Middle frontal gyrus (tissue), 1 donor: Measurements from ENCODE around the gene USP13.
A peak's percentile ranks its signal among the peaks of the same experiment; 100 is the strongest.
"Not testable (repeated sequence)": the region's sequence is repeated elsewhere in the genome, so short reads cannot be mapped to it uniquely, and the experiment has no call there.

Experiments
- DNase-seq: peaks from one replicate; pipeline ENCODE4 v3.0.0-alpha.2; 2015; ENCODE audit warnings: low spot score; ENCODE audit errors: extremely low spot score

USP13 gene, protein sequence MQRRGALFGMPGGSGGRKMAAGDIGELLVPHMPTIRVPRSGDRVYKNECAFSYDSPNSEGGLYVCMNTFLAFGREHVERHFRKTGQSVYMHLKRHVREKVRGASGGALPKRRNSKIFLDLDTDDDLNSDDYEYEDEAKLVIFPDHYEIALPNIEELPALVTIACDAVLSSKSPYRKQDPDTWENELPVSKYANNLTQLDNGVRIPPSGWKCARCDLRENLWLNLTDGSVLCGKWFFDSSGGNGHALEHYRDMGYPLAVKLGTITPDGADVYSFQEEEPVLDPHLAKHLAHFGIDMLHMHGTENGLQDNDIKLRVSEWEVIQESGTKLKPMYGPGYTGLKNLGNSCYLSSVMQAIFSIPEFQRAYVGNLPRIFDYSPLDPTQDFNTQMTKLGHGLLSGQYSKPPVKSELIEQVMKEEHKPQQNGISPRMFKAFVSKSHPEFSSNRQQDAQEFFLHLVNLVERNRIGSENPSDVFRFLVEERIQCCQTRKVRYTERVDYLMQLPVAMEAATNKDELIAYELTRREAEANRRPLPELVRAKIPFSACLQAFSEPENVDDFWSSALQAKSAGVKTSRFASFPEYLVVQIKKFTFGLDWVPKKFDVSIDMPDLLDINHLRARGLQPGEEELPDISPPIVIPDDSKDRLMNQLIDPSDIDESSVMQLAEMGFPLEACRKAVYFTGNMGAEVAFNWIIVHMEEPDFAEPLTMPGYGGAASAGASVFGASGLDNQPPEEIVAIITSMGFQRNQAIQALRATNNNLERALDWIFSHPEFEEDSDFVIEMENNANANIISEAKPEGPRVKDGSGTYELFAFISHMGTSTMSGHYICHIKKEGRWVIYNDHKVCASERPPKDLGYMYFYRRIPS

GRCh38 chr3:179652447-179653095, at the start of gene USP13:
Gene USP13 (plus strand): TSS chr3:179653040. CDS start chr3:179653226, 186 bp downstream.
- DNase-seq, result peak; percentile 56

DNA sequence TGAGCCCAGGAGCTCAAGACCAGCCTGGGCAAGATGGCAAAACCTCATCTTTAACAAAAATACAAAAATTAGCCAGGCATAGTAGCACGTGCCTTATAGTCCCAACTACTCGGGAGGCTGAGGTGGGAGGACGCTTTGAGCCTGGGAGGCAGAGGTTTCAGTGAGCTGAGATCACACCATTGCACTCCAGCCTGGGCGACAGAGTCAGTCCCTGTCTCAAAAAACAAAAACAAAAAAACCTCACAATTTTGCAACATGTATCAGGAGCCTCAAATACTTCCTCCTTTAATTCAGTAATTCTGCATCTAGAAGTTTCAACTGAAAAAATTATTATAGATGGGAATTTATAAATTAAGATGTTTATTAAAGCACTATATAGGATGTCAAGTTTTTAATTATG, 49.5 kb upstream of the USP13 start:
- DNase-seq, result no peak

DNA sequence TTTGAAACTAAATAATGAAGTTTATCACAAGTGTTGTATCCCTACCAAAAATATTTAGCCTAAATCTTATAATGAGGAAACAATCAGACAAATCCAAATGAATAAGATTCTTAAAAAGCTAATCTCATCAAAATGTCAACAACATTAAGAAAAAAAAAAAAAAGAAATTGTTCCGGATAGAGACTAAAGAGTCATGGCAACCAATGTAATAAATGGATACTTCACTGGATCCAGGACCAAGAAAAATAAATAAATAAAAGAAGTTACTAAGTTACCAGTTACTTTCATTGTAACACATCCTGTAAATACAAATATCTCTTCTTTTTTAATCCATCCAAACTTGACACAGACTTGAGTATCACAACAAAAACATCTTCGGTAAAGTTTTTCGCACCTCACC, 49.0 kb upstream of the USP13 start:
- DNase-seq, result no peak

GRCh38 chr3:179604321-179605078, 48.3 kb upstream of the USP13 start, which contains the start of the genes MRPL47 and NDUFB5:
Gene MRPL47 (minus strand): TSS chr3:179604638. CDS start chr3:179604624, 14 bp downstream.
Gene NDUFB5 (plus strand): TSS chr3:179604794. CDS start chr3:179604816, 22 bp downstream.
- peak; percentile 97 for DNase-seq

GRCh38 chr3:179606534-179607085, 46.2 kb upstream of the USP13 start:
- DNase-seq, result no peak

DNA sequence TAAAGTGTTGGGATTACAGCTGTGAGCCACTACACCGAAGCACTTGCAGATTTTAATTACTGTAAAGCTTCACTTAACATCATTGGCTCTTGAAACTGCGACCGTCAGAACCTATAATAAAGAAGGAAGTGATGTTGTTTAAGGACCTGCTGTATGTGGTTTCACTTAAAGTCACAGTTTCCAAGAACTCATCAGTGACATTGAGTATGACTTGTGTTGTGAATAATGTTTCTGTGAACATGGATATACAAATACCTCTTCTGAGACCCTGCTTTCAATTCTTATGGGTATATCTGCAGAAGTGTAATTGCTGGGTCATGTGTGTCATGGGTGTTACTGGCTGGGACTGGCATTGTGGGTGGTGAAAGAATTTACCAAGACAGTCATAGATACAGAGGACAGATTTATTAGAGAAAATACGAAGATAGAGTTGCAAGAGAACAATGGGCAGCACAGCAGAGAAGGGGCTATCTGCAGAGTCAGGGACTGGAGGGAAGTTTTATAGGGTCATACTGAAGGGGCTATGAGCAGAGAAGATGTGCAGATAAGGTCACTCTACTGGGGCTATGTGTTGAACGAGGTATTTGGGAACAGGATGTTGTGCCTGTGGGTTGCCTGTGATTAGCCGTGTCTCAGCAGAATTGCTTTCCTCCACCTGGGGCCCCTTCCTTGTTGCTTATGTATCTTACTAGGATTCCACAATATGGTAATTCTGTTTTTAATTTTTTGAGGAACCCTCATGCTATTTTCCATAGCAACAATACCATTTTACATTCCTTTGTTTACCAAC, 43.7 kb upstream of the USP13 start:
- no peak for DNase-seq

DNA sequence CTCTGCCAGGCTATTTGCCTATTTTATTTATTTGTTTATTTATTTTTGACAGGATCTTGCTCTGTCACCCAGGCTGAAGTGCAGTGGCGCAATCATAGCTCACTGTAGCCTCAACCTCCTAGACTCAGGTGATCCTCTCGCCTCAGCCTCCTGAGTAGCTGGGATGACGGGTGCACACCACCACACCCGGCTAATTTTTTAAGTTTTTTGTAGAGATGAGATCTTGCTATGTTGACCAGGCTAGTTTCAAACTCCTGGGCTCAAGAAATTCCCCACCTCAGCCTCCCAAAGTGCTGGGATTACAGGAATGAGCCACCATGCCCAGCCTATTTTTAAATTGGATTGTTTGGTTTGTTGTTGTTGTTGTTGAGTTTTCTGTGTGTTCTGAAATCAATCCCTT, 42.8 kb upstream of the USP13 start:
- DNase-seq, result no peak

DNA sequence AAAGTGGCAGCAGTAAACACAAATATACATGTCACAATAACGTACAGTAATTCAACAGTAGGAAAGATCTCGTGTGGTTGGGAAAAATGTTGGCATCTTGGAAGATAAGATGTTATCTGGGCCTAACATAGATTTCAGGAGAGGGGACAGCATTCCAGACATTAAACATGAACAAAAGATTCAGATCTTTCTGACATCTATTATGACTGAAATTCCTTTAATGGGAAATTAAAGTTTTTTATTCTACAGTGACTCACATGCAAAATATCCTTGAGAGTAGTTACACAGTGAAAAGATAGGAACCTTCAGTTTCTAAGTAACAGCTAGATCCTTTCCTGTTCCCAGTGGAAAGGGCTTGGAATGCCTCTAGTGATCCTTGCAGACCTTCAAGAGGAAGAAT, 39.0 kb upstream of the USP13 start:
- no peak for DNase-seq

- DNase-seq, result no peak
Measured at GRCh38 chr3:179615458-179616173, 37.2 kb upstream of the USP13 start.

GRCh38 chr3:179622023-179622422, 30.8 kb upstream of the USP13 start:
- DNase-seq, result no peak

- no peak for DNase-seq
Measured at GRCh38 chr3:179624451-179624850, 28.4 kb upstream of the USP13 start.

- no peak for DNase-seq
Measured at GRCh38 chr3:179630753-179631451, 21.9 kb upstream of the USP13 start.

GRCh38 chr3:179640469-179640868, 12.4 kb upstream of the USP13 start:
- no peak for DNase-seq

DNA sequence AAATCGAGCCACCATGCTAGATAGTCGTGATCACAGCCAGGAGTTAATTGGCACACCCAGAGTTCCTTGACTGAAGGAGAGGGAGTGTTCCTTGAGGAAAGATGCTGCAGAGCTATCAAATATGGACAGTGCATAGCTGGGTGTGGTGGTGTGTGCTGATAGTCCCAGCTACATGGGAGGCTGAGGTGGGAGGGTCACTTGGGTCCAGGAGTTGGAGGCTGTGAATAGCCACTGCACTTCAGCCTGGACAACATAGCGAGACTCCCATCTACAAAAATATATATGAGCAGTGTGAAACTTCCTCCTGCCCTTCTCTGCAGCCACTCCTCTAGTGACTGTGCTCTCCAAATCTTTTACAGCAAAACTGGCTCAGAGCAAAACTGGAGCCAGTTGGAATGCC, 10.0 kb upstream of the USP13 start:
- DNase-seq, result no peak

- DNase-seq, result not testable (repeated sequence)
Measured at GRCh38 chr3:179643837-179644236, 9.0 kb upstream of the USP13 start.

DNA sequence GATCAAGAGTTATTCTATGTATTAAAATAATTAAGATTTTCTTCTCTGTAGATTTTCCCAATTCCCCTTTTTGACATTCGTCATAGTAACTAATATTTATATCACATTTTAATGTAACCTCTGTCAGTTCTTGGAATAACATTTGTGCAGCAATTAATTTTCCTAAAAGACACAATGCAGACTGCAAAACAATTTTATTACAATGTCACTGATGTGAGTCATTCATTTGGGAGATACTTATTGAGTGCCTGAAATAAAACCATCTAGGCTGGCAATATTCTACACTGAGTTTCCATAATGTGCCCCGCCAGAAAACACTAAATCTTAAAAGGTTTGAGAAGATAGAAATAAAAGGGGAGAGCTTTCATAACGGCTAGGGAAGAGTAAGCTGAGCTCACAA, 6.7 kb upstream of the USP13 start:
- no peak for DNase-seq

DNA sequence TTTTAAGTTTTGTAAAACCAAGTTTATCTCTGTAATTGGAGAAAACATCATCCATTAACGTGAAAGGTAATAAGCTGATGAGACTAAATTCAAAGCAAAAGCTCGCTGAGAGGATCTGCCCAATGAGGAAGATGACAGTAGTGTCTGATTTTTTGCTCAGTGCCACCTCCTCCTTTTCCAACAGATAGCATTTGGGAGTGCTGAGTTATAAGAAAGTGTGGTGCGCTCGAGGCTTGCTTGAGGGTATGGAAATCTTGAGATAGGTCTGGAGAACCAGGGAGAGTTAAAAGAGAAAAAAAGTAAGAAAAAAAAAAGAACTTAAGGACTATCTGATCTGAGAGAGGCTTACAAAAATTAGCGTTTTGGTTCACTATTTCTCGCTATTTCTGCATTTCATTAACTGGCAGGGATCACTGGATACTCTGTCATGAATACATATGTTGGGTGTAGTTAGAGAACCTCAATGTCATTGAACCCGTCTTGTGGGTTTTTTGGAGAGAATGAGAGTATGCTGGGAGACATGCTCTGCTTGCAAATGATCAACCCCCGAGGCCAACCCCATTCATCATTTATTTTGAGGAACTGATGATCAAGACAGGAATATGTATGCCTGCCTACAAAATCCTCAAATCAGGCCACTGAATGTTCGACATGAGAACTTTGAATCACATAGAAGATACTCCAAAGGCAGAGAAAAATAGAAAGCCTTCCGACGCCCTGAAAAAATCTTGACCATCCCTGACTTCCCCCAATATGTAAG, 973 bp upstream of the USP13 start:
- DNase-seq, result no peak
